ENCODE results near the gene LEF1.

- TF ChIP-seq CTCF (IDR thresholded peaks at IDR 0.05) (no peak), POLR2A (IDR thresholded peaks at IDR 0.05; ENCODE audit: low read depth) (no peak), EP300 (IDR thresholded peaks at IDR 0.05) (no peak)
Measured at GRCh38 chr4:108193886-108194672, 25.3 kb upstream of the LEF1 start.

Data from esophagus muscularis mucosa (tissue), 4 donors.